Activated CD8-positive, alpha-beta memory T cell treated with anti-CD3 and anti-CD28 coated beads, Interleukin-2, amount 50 U/mL, for 24 hours (primary cell): ENCODE measurements around the gene DNAJA2.
"Not testable (repeated sequence)": the region's sequence is repeated elsewhere in the genome, so short reads cannot be mapped to it uniquely, and the experiment has no call there.

Source experiments
- DNase-seq: peaks from one replicate; pipeline ENCODE4 v3.0.0-alpha.2; 2020; ENCODE audit errors: extremely low read depth

The DNAJA2 gene

DNA sequence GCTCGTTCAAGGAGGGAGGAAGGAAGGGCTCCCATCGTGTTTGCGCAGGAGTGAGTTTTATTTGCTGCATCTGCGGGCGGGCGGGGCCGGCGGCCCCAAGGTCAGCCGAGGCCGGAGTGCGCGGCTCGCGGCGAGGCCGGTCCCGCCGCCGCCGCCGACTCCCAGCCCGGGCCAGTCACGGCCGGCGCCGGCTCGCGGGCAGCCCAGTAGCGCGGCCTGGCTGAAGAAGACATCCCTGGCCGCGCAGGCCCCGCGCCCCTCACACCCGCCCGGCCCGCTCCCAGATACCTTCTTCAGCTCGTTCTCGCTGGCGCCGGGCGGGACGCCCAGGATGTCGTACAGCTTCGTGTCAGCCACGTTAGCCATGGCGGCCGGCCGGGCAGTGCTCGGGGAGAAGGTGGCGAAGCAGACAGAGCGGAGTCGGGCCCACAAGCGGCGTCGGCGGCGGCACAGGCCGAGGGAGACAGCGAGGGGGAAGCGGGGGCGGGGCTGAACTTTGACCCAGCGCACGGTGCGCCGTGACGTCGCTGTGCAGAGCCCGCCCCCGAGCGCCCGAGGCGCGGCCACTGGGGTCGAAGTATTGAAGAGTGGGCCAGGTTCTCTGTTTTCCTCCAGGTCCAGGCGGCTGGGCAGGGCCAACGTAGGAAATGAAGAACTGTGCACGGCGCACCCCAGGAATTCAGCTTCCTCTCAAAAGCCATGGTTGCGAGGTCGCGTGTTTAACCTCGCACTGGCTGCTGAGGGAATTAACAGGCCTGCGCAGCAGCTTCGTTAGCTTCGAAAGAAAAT is at the start of gene DNAJA2:
TSS of gene DNAJA2 (minus strand) at position 468 of the 789 bp plus-strand sequence. CDS start at position 366, 102 bp downstream.
- DNase-seq = peak; percentile 75

DNA sequence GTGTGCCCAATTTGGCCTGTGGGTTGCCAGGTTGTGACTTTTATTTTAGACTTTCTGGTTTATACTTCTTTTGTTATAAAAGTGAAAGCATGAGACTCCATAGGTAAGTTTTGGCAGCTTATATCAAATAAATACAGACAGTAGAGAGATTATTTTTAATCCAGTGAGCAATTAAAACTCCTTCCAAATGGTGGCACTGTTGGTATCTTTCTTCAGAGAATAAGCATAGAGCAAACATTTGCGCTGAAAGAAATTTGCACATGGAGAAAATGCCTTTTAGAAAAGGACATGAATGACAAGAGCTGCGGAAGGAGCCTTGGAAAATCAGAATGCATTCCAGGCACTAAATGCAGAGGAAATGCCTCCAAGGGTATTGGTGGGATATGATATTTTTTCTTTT is 46.1 kb upstream of the DNAJA2 start:
- DNase-seq = no peak

DNA sequence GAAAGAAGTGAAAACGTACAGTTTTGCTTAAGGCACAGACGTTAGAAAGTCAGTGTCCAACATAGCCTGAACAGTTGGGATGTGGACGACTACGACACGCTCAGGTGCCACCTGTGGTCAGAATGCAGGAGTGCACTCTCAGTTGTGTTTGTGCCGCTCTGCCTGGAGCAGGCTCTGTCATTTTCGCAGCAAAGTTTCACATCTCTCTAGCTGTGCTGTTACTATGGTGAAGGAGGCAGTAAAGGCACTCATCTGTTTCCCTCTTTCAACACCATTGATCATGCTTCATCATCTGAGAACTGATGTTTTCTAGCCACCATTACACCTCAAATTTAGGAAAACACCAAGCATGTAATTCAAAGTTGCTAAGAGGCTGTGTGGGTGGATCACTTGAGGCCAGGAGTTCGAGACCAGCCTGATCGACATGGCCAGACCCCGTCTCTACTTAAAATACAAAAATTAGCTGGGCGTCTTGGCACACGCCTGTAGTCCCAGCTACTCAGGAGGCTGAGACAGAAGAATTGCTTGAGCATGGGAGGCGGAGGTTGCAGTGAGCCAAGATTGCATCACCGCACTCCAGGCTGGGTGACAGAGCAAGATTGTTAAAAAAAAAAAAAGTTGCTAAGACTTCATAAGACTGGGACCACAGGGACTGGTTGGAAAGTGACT is 44.9 kb upstream of the DNAJA2 start:
- DNase-seq = no peak

DNA sequence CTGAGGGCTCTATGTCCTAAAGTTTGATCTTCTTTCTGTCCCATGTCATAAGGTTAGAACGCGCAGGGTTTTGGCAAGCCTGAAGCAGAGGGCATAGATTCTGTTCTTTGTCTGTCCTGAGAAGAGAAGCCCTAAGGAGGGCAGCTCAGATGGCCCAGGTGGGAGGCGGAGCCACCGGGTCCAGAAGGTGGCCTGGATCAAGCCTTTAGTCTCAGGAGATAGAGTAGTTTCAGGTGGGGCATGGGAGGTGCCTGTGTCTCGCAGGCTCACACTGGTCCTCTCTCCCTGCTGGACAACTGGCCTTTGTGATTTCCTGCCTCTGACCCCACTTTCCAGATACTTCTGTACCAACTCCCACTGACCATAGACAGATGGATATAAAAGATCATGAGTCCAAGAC is 44.2 kb upstream of the DNAJA2 start:
- no peak for DNase-seq

DNA sequence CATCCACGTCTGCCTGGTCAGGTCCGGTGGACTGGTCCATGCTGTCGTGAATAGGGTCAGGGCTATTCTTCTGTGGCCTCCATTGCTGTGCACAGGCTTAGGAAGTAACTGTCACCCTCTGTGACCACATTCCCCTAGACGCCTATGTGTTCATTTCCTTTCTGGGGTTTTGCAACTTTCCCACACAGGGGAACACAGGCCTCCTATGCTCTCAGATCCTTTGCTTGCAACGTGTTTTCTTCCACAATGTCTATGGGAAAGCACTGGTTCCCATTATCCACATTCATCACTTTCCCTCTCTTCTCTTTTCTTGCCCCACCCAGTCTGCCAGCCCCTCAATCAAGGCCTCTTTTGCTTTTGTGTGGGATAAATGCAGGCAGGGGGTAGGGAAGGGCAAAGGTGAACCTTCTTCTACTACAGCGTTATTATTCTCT is 43.2 kb upstream of the DNAJA2 start:
- no peak for DNase-seq

DNA sequence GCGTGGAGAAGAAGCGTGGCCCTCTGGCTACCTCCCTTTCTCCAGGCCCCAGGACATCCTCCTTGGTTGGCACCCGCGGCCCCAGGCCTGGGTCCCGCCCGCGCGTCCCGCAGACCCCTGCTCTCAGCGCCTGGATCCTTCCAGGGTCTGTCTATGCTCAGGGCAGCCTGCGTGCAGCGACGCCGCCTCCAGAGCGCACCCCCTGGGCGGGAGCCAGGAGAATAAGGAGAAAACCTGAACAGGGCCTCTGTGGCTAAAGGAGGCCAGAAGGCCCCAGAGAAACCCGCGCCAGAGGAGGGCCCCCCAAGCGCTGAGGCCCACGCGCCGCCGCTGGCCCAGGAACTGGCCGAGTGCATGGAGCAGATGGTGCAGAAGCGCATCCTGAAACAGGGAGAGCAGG is 40.4 kb upstream of the DNAJA2 start:
- no peak for DNase-seq

DNA sequence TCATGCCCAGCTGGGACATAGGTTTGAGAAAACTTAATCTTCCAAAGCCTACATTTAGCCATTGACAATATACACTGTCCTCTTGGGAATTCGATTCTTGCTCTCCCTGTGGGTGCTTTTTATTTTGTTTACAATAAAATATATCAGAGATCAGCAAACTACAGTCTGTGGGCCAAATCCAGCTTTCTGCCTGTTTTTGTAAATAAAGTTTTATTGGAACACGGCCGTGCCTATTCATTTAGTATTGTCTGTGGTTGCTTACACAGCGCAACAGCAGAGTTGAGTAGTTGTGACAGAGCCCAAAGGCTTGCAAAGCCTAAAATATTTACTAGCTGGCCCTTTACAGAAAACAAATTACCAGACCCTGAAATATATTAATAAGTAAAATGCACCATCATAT is 39.7 kb upstream of the DNAJA2 start:
- DNase-seq = no peak

DNA sequence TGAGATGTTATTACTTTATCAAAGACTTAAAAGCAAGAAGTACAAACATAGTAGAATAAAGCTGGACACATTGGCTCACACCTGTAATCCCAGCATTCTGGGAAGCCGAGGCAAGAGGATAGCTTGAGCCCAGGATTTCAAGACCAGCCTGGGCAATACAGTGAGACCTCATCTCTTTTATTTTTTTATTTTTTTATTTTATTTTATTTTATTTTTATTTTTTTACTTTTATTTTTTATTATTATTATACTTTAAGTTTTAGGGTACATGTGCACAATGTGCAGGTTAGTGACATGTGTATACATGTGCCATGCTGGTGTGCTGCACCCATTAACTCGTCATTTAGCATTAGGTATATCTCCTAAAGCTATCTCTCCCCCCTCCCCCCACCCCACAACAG is 37.3 kb upstream of the DNAJA2 start:
- not testable (repeated sequence) for DNase-seq

DNA sequence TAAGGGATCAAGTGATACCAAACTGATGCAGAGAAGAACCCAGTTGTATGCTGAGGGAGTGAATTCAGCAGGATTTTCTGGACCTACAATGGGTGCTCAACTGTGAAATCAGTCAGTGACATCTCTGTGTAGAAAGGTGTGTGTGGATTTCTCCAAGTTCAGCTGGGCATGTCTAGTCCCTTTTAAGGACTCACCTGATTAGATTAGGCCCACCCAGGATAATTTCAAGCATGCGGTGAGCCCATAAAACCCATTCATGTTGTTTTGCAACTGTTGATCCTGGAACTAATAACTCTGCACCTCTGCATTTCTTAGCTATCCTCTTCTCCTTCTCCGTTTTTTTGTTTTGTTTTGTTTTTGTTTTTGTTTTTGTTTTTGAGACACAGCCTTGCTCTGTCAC is 35.1 kb upstream of the DNAJA2 start:
- no peak for DNase-seq

DNA sequence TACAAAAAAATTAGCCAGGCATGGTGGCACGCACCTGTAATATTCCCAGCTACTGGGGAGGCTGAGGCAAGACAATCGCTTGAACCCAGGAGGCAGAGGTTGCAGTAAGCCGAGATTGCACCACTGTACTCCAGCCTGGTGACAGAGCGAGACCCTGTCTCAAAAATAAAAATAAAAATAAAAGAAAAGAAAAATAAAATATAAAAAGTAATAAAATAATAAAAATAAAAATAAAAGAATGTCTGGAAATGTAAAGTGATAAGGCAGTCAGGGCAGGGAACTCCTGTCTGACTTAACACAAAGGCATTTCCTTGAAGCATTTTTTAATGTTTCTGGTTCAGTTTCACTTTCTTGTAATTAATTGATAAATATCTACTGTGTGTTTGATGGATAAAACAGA is 34.7 kb upstream of the DNAJA2 start:
- no peak for DNase-seq

DNA sequence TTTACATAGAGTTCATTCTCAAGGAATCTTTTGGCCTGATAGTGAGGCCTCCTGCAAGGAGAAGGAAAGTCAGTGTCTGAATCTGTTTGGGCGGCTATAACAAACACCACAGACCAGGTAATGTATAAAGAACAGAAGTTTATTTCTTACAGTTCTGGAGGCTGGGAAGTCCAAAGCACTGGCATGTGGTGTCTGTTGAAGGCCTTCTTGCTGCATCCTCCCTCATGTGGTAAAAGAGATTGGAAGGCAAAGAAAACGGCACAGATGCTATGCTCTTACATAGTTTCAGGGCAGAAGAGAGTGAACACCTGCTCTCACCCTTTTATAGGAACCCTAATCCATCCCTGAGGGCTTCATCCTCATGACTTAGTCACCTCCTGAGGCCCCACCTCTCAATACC is 31.2 kb upstream of the DNAJA2 start:
- no peak for DNase-seq

DNA sequence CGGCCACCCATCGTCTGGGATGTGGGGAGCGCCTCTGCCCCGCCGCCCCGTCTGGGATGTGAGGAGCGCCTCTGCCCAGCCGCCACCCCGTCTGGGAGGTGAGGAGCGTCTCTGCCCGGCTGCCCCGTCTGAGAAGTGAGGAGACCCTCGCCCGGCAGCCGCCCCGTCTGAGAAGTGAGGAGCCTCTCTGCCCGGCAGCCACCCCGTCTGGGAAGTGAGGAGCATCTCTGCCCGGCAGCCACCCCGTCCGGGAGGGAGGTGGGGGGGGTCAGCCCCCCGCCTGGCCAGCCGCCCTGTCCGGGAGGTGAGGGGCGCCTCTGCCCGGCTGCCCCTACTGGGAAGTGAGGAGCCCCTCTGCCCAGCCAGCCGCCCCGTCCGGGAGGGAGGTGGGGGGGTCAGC is 26.6 kb upstream of the DNAJA2 start:
- DNase-seq = not testable (repeated sequence)

DNA sequence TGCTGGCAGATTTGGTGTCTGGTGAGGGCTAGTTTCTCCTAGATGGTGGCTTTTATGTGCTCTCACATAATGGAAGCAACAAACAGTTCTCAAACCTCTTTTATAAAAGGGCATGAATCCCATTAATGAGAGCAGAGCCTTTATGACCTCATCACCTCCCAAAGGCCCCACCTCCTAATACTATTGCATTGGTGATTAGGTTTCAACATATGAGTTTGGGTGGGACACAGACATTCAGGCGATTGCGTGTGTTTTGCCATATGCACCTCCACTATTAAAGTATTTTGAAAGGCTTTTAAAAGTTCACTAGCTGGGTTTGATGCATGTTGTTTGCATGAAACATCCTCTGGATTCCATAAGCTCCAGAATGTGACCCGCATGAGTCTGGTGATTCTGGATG is 24.4 kb upstream of the DNAJA2 start:
- DNase-seq = no peak

DNA sequence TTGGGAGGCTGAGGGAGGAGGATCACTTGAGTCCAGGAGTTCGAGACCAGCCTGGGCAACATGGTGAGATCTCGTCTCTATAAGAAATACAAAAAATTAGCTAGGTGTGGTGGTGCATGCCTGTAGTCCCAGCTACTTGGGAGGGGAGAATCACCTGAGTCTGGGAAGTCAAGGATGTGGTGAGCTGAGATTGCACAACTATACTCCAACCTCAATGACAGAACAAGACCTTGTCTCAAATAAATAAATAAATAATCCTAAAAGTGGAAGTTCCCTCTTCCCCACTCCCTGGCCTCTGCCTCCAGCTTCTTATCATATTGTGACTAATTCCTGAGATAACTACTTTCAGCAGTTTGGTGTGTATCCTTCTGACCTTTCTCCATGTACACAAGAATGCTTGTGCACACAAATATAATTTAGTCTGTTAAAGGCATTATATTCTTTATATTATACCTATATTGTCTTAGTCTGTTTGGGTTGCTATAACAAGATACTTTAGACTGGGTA is 23.5 kb upstream of the DNAJA2 start:
- DNase-seq = no peak

DNA sequence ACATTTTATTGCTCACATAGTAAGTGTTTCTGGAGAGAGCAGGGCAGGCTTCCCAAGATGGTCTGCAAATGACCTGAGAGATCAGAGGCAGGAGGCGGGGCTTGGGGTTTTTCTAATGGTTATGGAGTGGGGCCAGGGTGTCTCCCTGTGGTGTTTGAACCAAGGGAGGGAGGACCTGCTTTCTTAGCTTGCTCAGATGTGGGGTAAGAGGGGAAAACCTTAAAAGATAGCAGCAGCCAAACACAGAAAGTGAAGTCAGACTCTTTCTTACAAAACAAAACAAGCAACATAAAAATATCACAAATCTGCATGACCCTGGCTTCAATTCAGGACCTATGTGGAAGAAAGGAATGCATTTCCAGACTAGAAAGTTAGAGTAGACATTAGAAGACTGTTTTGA is 22.9 kb upstream of the DNAJA2 start:
- DNase-seq = no peak

DNA sequence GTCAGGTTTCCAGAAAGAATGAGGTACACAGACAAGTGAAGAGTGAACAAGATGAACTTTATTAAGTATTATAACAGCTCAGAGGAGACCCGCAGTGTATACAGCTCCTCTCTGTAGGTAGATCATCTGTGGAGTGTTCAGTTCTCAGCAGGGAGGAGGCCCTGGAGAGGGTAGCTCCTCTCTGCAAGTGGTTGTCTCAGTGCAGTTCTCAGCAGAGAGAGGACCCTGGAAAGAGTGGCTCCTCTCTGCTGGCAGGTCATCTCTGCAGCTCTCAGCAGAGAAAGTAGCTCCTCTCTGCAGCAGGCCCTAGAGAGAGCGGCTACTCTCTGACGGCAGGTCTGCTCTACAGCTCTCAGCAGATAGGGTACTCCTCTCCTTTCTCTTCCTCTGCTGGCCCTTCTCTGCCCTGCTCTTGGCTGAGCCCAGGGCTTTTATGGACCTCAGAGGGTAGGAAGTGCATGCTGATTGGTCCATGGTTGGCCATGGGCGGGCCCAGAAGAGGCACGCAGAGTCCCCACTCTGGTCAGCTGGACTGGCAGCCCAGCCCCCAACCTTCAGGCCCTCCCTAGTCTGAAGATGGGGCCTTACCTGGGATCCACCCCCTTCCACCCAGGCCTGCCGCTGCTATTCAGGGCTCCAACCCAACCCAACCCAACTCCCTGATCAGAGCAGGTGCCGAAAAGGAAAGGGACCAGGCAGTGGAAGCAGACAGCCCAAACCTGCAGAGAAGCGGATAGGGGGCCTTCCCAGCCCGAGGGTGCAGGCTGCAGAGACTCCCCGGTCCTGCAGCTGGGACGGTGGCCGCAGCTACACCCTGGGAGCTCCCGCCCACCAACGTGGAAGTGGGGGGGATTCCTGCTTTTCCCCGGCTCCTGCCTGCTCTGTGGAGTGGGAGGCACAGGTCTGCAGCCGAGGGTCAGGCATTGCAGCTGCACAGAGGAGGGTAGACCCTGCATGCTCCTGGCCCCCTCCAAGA is 18.5 kb upstream of the DNAJA2 start:
- no peak for DNase-seq

DNA sequence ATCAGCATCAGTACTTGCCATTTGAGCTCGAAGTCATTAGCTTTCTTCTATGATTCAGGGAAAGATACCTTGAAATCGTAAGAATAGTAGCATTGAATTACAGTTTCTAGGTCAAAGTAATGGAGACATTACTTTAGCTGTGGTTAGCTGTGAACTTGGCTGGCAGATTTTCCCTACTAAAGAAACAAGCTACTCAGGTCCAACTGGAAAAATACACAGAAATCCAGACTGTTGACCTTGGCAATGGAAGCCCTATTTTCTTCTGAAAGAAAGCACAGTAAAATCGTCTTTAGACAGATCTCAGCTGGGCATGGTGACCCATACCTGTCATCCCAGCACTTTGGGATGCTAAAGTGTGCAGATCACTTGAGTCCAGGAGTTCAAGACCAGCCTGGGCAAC is 13.4 kb upstream of the DNAJA2 start:
- no peak for DNase-seq

DNA sequence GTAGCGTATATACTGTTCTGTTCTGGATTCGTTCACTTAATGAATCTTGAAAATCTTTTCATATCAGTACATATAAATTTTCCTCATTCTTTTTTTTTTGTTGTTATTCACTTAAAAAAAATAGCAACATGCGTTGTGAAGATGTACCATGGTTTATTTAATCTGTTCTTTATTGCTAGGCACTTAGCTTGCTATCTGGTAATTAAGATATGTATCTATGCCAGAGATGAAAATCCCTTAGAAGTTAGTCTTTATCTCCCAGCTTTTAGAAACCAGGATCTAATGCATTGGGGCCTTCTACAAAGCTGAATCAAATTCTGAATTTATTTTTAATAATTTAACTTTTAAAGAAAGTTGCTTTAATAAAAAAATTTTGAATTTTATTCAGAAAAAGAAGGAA is 13.0 kb upstream of the DNAJA2 start:
- DNase-seq = no peak

DNA sequence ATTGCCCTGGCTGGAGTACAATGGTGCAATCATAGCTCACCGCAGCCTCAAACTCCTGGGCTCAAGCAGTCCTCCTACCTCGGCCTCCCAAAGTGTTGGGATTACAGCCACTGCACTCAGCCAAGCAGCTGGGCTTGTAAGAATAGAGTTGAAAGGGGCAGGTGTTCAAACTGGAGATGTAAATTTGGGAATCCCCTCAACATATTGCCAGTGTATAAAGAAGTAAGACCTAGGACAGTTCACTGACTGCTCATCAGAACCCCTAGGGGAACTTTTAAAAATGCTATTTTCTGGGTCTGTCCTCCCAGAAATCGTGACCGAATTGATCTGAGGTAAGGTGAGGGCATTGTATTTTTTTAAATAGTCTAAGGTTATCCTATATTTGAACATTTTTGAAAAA is 8.9 kb upstream of the DNAJA2 start:
- no peak for DNase-seq

DNA sequence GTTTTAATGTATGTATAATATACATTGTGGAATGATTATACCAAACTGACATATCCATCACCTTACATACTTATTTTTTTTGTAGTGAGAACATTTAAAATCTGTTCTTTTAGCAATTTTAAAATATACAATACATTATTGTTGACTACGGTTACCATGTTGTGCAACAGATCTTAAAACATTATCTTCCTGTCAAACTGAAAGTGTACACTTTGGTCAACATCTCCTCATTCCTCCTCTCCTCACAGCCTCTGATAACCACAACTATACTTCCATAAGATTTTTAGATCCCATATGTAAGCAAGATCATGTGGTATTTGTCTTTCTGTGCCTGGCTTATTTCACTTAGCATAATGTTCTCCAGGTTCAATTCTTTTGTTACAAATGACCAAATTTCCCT is 7.5 kb upstream of the DNAJA2 start:
- no peak for DNase-seq

DNA sequence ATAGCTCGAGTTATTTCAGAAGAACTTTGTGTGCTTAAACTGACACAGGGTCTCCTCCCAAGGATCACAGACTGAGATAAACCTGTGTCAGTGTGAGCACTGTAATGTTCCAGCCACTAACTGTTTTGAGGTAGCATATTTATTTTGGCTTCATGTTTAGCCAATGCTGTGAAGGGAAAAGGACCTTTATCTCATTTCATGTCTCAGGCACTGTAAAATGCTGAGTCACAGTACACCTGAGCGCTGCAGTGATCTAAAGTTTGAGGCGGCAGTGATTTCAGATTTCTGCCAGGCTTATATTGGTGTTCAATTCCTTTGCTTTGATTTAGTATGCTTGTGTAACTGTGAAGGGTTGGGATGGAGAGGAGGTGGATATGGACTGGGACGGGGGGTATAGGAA is 3.1 kb upstream of the DNAJA2 start:
- no peak for DNase-seq

DNA sequence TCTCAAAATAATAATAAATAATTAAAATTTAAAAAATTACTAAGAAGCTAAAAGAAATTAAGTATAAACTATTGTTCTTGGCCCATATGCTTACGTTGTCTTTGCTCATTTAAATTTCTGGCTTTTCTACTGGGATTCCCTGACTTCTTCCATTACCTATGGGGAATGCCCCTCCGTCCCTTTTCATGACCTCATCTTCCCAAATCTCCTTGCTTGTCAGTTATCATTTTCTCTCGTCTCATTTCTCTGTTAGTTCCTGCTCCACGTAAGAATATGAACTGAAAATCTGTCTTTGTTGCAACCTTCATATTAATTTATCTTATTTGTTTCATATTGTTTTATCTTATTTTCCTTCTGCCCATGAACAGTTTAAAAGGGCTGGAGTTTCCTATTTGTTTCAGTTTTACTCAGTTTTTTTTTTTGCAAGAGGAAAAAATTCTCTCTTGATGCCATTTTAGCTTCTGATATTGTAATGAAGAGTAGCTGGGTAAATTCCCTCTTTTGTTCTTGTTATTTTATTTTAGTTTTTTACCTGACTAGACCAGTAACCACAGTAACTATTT is 2.5 kb upstream of the DNAJA2 start:
- DNase-seq = no peak
